Stimulated activated CD8-positive, alpha-beta memory T cell treated with anti-CD3 and anti-CD28 coated beads, Interleukin-12 subunit alpha, Interleukin-12 subunit beta, amount 100 ng/mL, for 4 hours (primary cell): ENCODE data around the gene PSMF1.
"Not testable (repeated sequence)": the region's sequence is repeated elsewhere in the genome, so short reads cannot be mapped to it uniquely, and the experiment has no call there.

Experiments used
- DNase-seq: peaks from one replicate; pipeline ENCODE4 v3.0.0-alpha.2; 2020; ENCODE audit warnings: low read depth

Gene PSMF1

GRCh38 chr20:1122388-1123315 lies 4.2 kb downstream of the PSMF1 start:
- no peak for DNase-seq

GRCh38 chr20:1123666-1124065 lies 5.3 kb downstream of the PSMF1 start:
- no peak for DNase-seq

- no peak for DNase-seq
These were observed 6.0 kb downstream of the PSMF1 start for GRCh38 chr20:1124421-1124820.

GRCh38 chr20:1125277-1125676 lies 6.9 kb downstream of the PSMF1 start:
- DNase-seq = no peak

- no peak for DNase-seq
These were observed 9.4 kb downstream of the PSMF1 start for GRCh38 chr20:1127840-1128239.

- DNase-seq = no peak
These were observed 11.8 kb downstream of the PSMF1 start for GRCh38 chr20:1130058-1130694.

GRCh38 chr20:1130847-1131246 lies 12.4 kb downstream of the PSMF1 start:
- DNase-seq = no peak

- DNase-seq = no peak
These were observed 13.0 kb downstream of the PSMF1 start for GRCh38 chr20:1131354-1131753.

- DNase-seq = no peak
These were observed 16.0 kb downstream of the PSMF1 start for GRCh38 chr20:1134355-1134754.

- no peak for DNase-seq
These were observed 16.4 kb downstream of the PSMF1 start for GRCh38 chr20:1134836-1135235.

- no peak for DNase-seq
These were observed 18.8 kb downstream of the PSMF1 start for GRCh38 chr20:1137236-1137635.

GRCh38 chr20:1144401-1145172 lies 26.2 kb downstream of the PSMF1 start:
- no peak for DNase-seq

- DNase-seq = no peak
These were observed 28.6 kb downstream of the PSMF1 start for GRCh38 chr20:1146957-1147356.

GRCh38 chr20:1149812-1150211 lies 31.4 kb downstream of the PSMF1 start:
- DNase-seq = not testable (repeated sequence)

GRCh38 chr20:1150218-1150617 lies 31.8 kb downstream of the PSMF1 start:
- DNase-seq = no peak

- DNase-seq = no peak
These were observed 32.6 kb downstream of the PSMF1 start for GRCh38 chr20:1150968-1151367.

- no peak for DNase-seq
These were observed 35.8 kb downstream of the PSMF1 start for GRCh38 chr20:1154226-1154625.

- no peak for DNase-seq
These were observed 36.3 kb downstream of the PSMF1 start for GRCh38 chr20:1154691-1155090.

GRCh38 chr20:1155342-1155741 lies 36.9 kb downstream of the PSMF1 start:
- no peak for DNase-seq

GRCh38 chr20:1160496-1160895 lies 42.1 kb downstream of the PSMF1 start:
- DNase-seq = no peak

GRCh38 chr20:1160991-1161390 lies 42.6 kb downstream of the PSMF1 start:
- DNase-seq = no peak

- DNase-seq = no peak
These were observed 44.7 kb downstream of the PSMF1 start for GRCh38 chr20:1163105-1163504.

- DNase-seq = no peak
These were observed 45.3 kb downstream of the PSMF1 start for GRCh38 chr20:1163653-1164052.
